IMR-90 (cell line): Measurements from ENCODE around the gene FERMT3. TPM values are rescaled to one million over a fixed set of nuclear protein-coding genes. Genes with fewer than 3 reads are reported as not detected.

Source experiments
- ATAC-seq: fragments of 200-7000 bp; cut with Tn5 transposase; 2 replicates; pipeline ENCODE4 v1.9.1; 2020; ENCODE audit warnings: low read depth, mild to moderate bottlenecking, moderate library complexity
- BruUV-seq: library from RNA; stranded (reverse); fragments of 400-500 nt; replicated peaks from 2 replicates; lab custom pipeline; 2021; lab: Mats Ljungman, UMichigan
- CTCF ChIA-PET: fragments of 300-600 bp; formaldehyde crosslinking; extraction: SDS; loops from one replicate; lab custom pipeline; 2021; ENCODE audit warnings: antibody characterized with exemption; lab: Yijun Ruan, JAX
- POLR2A ChIA-PET: fragments of 300-600 bp; sonication (Branson Sonifier 250); formaldehyde crosslinking; loops from one replicate; lab custom pipeline; 2022; ENCODE audit warnings: antibody characterized with exemption; ENCODE audit not compliant: unreplicated experiment; lab: Charles Lee
- DNase-seq: peaks from one replicate; pipeline ENCODE4 v3.0.0; 2013
- H2AFZ ChIP-seq: replicated peaks from 2 replicates; pipeline ENCODE3; 2013; ENCODE audit warnings: low read length, mild to moderate bottlenecking; ENCODE audit not compliant: poor library complexity
- H2AK5ac ChIP-seq: 2 replicates; pipeline ENCODE4 v1.6.1; 2013; ENCODE audit warnings: low read depth, low read length, inconsistent platforms
- H2AK9ac ChIP-seq: replicated peaks from 2 replicates; pipeline ENCODE3; 2013; ENCODE audit warnings: mild to moderate bottlenecking, low read depth, low read length, moderate library complexity; ENCODE audit not compliant: poor library complexity
- H2BK120ac ChIP-seq: 2 replicates; pipeline ENCODE4 v1.6.1; 2013; ENCODE audit warnings: low read depth, low read length, inconsistent platforms
- H2BK15ac ChIP-seq: 3 replicates; pipeline ENCODE4 v1.6.1; 2013; ENCODE audit warnings: low read depth, low read length, inconsistent platforms
- H2BK20ac ChIP-seq: 2 replicates; pipeline ENCODE4 v1.6.1; 2013; ENCODE audit warnings: low read depth, mild to moderate bottlenecking, inconsistent platforms, low read length, moderate library complexity
- H2BK5ac ChIP-seq: 2 replicates; pipeline ENCODE4 v1.6.1; 2013; ENCODE audit warnings: mild to moderate bottlenecking, low read depth, low read length, inconsistent platforms; ENCODE audit not compliant: poor library complexity, severe bottlenecking
- H3K14ac ChIP-seq: replicated peaks from 2 replicates; pipeline ENCODE4 v1.6.1; 2013; ENCODE audit warnings: low read depth, low read length, inconsistent platforms
- H3K18ac ChIP-seq: 2 replicates; pipeline ENCODE4 v1.6.1; 2013; ENCODE audit warnings: low read depth, low read length, control low read depth
- H3K23ac ChIP-seq: 2 replicates; pipeline ENCODE4 v1.6.1; 2013; ENCODE audit warnings: low read depth, low read length, inconsistent platforms
- H3K27ac ChIP-seq: 2 replicates; pipeline ENCODE4 v1.5.1; 2013; ENCODE audit warnings: mild to moderate bottlenecking, control low read depth, low read length; ENCODE audit not compliant: insufficient read depth
- H3K27me3 ChIP-seq: 2 replicates; pipeline ENCODE4 v1.6.1; 2013; ENCODE audit warnings: low read length; ENCODE audit not compliant: control insufficient read depth, insufficient read depth
- H3K36me3 ChIP-seq: 2 replicates; pipeline ENCODE4 v1.6.1; 2013; ENCODE audit warnings: low read length, mixed read lengths; ENCODE audit not compliant: control insufficient read depth, insufficient read depth
- H3K4ac ChIP-seq: 2 replicates; pipeline ENCODE4 v1.6.1; 2013; ENCODE audit warnings: low read depth, low read length, inconsistent platforms
- H3K4me1 ChIP-seq: 2 replicates; pipeline ENCODE4 v1.6.1; 2013; ENCODE audit warnings: low read length, mixed read lengths; ENCODE audit not compliant: control insufficient read depth, insufficient read depth
- H3K4me2 ChIP-seq: 2 replicates; pipeline ENCODE4 v1.6.1; 2013; ENCODE audit warnings: low read depth, mild to moderate bottlenecking, control low read depth, low read length, moderate library complexity
- H3K4me3 ChIP-seq: 2 replicates; pipeline ENCODE4 v1.5.1; 2013; ENCODE audit warnings: low read depth, mild to moderate bottlenecking, control low read depth, low read length, moderate library complexity; ENCODE audit not compliant: insufficient read depth
- H3K56ac ChIP-seq: 2 replicates; pipeline ENCODE4 v1.6.1; 2013; ENCODE audit warnings: low read length, inconsistent platforms; ENCODE audit not compliant: insufficient read depth; ENCODE audit errors: extremely low read depth
- H3K79me1 ChIP-seq, 2 experiments: 2 replicates each; pipeline ENCODE4 v1.6.1; 2013; ENCODE audit warnings: low read length in 2 of 2, inconsistent platforms in 1 of 2, low read depth in 1 of 2
- H3K9ac ChIP-seq: 2 replicates; pipeline ENCODE4 v1.6.1; 2013; ENCODE audit warnings: low read depth, low read length, control low read depth
- H3K9me1 ChIP-seq: 2 replicates; pipeline ENCODE4 v1.6.1; 2013; ENCODE audit warnings: low read length, inconsistent platforms; ENCODE audit not compliant: insufficient read depth
- H3K9me3 ChIP-seq: 2 replicates; pipeline ENCODE4 v1.6.1; 2013; ENCODE audit warnings: low read length; ENCODE audit not compliant: control insufficient read depth, insufficient read depth
- H4K20me1 ChIP-seq: 2 replicates; pipeline ENCODE4 v1.6.1; 2013; ENCODE audit warnings: low read length, inconsistent platforms; ENCODE audit not compliant: insufficient read depth
- H4K5ac ChIP-seq: 2 replicates; pipeline ENCODE4 v1.6.1; 2013; ENCODE audit warnings: mild to moderate bottlenecking, low read depth, low read length, control low read depth
- H4K8ac ChIP-seq, 2 experiments: 2 replicates each; pipeline ENCODE4 v1.6.1; 2013; ENCODE audit warnings: low read depth in 2 of 2, low read length in 2 of 2, control low read depth in 1 of 2, inconsistent platforms in 1 of 2
- H4K91ac ChIP-seq: 2 replicates; pipeline ENCODE4 v1.6.1; 2013; ENCODE audit warnings: low read depth, low read length, inconsistent platforms; ENCODE audit not compliant: insufficient read depth
- CEBPB ChIP-seq: IDR thresholded peaks from 2 replicates; pipeline ENCODE4 v1.6.1; 2012; ENCODE audit warnings: low read depth, low read length, improper control_type of control experiment
- CHD1 ChIP-seq: IDR thresholded peaks from 2 replicates; pipeline ENCODE4 v1.6.1; 2012; ENCODE audit warnings: low read depth, low read length, improper control_type of control experiment
- MXI1 ChIP-seq: IDR thresholded peaks from 2 replicates; pipeline ENCODE4 v1.6.1; 2012; ENCODE audit warnings: low read depth, mild to moderate bottlenecking, low read length, moderate library complexity, borderline replicate concordance
- POLR2A ChIP-seq: IDR thresholded peaks from 2 replicates; pipeline ENCODE4 v1.6.1; 2012; ENCODE audit warnings: mild to moderate bottlenecking, low read depth, low read length
- RAD21 ChIP-seq: IDR thresholded peaks from 2 replicates; pipeline ENCODE4 v1.6.1; 2012; ENCODE audit warnings: low read length, improper control_type of control experiment
- USF2 ChIP-seq: fragments of 150-350 bp; IDR thresholded peaks from 2 replicates; pipeline ENCODE4 v1.6.1; 2017; ENCODE audit warnings: mild to moderate bottlenecking, antibody characterized with exemption, low read length, low read depth
- WGBS, 2 experiments: methylation state at CpG; one replicate each; pipeline versions ENCODE4 v1.1.5 to v1.1.7; 2013; ENCODE audit warnings: missing lambda C conversion rate in 2 of 2; ENCODE audit not compliant: insufficient read length in 1 of 2; ENCODE audit errors: extremely low coverage in 2 of 2; 5-methylcytosine and 5-hydroxymethylcytosine counted together
- dilution Hi-C: fragments of 300-500 bp; cut with HindIII; formaldehyde crosslinking; loops from one replicate; pipeline ENCODE4 v1.14.3; 2018; ENCODE audit warnings: low sequenced_read_pairs; ENCODE audit not compliant: unreplicated experiment
- in situ Hi-C: fragments of 300-500 bp; cut with MboI; formaldehyde crosslinking; loops from 3 replicates; pipeline ENCODE4 v1.14.3; 2019; ENCODE audit warnings: low sequenced_read_pairs, inconsistent platforms, mixed read lengths
- intact Hi-C: fragments of 100-400 bp; cut with micrococcal nuclease; formaldehyde crosslinking; loops from 2 replicates; pipeline ENCODE4 v1.10.0; 2022
- polyA plus RNA-seq, 3 experiments: library from polyadenylated mRNA; depleted of rRNA; stranded (reverse); fragments of >200 nt; gene quantifications; 2 replicates each; pipeline ENCODE4 v1.2.3, GENCODE V29; 2012; ENCODE audit warnings: low replicate concordance in 1 of 3
- total RNA-seq: library from RNA; depleted of rRNA; stranded (reverse); fragments of >200 nt; gene quantifications from 2 replicates; pipeline ENCODE4 v1.2.3, GENCODE V29; 2012

FERMT3 gene
- total and polyA plus RNA-seq, 2 of the 4 experiments (the other 2 are of a cell fraction) = 0.36 to 2.3 TPM

- H2BK20ac ChIP-seq = no peak overlapping the region
- no CpG with 5 or more reads among the region's 5 CpGs for WGBS, 2 experiments
- dilution Hi-C loops = no loop called here
- H3K4ac ChIP-seq = no peak overlapping the region
- no peaks in the 10 kb centered on the region for H3K27me3 ChIP-seq
- no peak overlapping the region for H4K91ac ChIP-seq
- no peak overlapping the region for H2AK5ac ChIP-seq
- no peak overlapping the region for H3K4me3 ChIP-seq
- ATAC-seq (no peak), DNase-seq (no peak)
- H4K8ac ChIP-seq = no peak overlapping the region
- H3K14ac ChIP-seq = no peak overlapping the region
- H3K27ac ChIP-seq = no peak overlapping the region
- in situ Hi-C loops = no loop called here
- H4K20me1 ChIP-seq = peaks cover 26% of the 10 kb centered on the region
- H3K23ac ChIP-seq = no peak overlapping the region
- no peak overlapping the region for H2BK120ac ChIP-seq
- no TSS peak for BruUV-seq
- peaks cover 12% of the 10 kb centered on the region for H3K36me3 ChIP-seq
- H3K18ac ChIP-seq = no peak overlapping the region
- H3K9me3 ChIP-seq = no peaks in the 10 kb centered on the region
- no peak overlapping the region for H3K56ac ChIP-seq
- H2AK9ac ChIP-seq = peak overlapping the region; percentile 9
- POLR2A ChIA-PET = no interaction called here
- no peak overlapping the region for H3K9ac ChIP-seq
- peaks cover 13% of the 10 kb centered on the region for H3K4me1 ChIP-seq
- CTCF ChIA-PET = no interaction called here
- no peak overlapping the region for H2BK15ac ChIP-seq
- H3K79me1 ChIP-seq = peaks cover 18 to 40% of the 10 kb centered on the region in 2 experiments; a peak in 3 of 4 replicates
- TF ChIP-seq MXI1 (no peak), POLR2A (no peak), RAD21 (no peak), USF2 (no peak), CEBPB (no peak), CHD1 (no peak)
- no peak overlapping the region for H3K4me2 ChIP-seq
- no peak overlapping the region for H2AFZ ChIP-seq
- H4K5ac ChIP-seq = no peak overlapping the region
- no peak overlapping the region for H2BK5ac ChIP-seq
- H3K9me1 ChIP-seq = peaks cover 14% of the 10 kb centered on the region
- intact Hi-C loops = no loop called here
Measured at GRCh38 chr11:64244107-64244506, 37.6 kb downstream of the FERMT3 start.
